ENCODE measurements around the gene ANO6.

ANO6 gene

DNA sequence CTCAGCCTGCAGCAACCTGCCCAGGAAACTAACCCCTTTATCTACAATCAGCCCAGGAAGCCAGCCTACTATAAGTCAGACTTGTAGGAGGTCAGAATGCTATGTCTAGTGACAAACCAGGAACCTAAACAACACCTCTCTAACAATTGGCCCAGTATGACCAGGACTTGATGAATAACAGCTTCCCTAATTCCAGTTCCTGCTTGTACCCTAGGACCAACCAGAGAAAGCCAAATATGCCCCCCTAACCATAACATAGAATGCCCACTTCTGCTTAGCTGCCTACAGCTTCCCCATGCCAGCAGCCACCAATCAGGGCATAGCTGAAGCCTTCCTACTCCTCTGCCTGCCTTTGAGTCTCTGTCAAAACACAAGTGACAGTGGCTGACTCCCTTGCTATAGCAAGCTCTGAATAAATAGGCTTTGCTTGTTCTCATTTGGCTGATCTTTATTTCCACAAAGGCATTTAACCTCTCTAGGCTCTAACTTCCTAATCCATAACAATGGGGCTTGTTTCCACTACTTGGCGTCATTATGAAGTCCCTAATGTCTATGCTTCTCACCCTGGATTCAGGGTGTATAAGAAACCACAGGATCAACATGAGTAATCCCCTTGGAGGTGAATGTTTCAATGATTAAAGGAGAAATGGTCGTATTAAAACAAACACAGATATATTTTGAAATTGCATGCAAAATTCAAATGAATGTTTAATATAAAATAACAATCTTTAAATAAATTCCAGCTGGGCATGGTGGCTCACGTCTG, 220.2 kb downstream of the ANO6 start:
- DNase-seq (ENCODE audit: low read depth in 2 of 2), result no peak

DNA sequence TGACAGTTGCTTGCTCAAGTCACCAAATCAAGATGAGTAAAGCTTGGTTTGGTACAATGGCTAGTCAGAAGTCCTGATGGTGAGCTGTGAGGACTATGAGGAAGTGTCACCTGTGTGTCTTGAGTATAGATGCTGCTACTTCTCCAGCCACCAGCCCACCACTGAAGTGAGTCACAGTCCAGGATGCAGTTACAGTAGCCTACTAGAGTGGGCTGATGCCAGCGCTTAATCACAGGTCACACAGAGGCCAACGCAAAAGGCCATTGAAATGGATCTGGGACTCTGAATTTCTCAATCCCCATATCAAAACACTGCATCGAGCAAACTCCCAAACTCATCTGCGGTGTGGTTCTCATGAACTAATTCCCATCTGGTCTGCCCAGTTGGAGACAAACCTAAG, 223.1 kb downstream of the ANO6 start:
- no peak for DNase-seq (ENCODE audit: low read depth in 2 of 2)

DNA sequence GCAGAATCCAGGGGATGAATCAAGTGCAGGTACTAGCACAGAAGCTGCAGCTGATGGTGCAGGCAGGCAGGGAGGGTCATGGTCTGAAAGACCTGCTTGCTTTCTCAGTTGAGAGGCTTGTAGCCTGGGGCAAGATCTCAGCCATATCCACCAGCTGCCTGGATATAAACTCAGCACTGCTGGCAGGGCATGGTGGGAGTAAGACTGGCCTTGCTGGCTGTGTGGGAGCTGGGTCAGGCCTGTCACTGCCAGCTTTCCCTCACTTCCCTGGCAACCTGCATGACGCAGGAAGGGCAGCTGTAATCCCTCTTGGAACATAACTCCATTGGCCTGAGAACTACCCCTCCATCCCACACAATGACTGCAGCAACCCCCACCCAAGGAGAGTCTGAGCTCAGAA, 230.1 kb downstream of the ANO6 start:
- no peak for DNase-seq (ENCODE audit: low read depth in 2 of 2)

GRCh38 chr12:45458238-45458637, 242.3 kb downstream of the ANO6 start:
- no peak for DNase-seq (ENCODE audit: low read depth in 2 of 2)

DNA sequence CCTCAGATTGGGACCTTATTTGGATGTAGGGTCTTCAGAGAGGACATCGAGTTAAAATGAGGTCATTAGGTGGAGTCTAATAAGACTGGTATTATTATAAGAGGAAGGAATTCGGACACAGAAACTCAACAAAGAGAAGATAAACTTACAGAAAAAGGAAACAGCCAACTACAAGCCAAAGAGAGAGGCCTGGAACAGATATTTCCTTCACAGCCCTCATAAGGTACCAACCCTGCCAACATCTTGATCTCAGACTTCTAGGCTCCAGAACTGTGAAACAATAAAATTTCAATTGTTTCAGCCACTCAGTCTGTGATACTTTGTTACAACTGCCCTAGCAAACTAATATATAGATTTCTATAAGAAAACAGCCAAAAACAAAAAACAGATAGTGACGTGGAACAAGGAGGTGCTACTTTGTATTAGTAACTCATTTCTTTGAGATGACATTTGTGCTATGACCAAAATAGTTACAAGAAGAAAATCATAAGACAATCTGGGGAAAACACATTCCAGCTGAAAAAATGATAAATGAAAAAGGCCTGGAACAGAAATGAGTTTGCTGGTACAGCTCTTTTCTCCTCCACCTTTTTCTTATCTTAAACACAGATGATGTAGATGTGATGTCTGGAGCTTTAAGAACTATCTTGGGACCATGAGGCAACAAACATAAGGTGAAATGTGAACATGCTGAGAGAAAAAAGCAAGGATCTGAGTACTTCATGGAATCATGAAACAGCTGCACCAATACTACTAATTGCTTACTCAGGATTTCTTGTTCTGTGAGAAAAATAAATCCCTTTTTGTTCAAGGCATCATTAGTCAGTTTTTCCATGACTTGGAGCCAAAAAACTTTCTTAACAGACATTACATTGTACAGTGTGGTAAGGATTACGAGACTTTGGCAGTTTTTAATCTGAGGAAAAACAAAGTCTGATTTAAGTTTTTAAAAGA, 243.2 kb downstream of the ANO6 start:
- no peak for DNase-seq (ENCODE audit: low read depth in 2 of 2)

GRCh38 chr12:45462506-45462905, 246.6 kb downstream of the ANO6 start:
- DNase-seq (ENCODE audit: low read depth in 2 of 2), result no peak

DNA sequence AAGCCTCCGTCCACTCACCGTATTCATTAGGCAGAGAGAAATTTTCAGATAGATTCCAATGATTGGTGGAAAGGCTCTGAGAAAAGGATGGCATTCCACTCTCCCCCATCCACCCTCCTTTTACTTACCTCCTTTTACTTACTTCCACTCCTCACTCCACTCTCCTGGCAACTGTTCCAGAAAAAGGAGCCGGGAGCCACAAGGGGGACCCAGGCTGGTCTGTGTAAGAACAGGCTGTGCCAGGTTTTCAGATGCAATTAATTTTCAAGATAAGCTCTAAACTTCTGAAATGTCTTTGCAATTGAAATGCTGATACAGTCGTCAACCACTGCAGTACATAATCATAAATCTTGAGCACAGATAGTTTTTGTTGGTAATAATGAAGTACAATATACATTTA, 248.8 kb downstream of the ANO6 start:
- no peak for DNase-seq (ENCODE audit: low read depth in 2 of 2)

DNA sequence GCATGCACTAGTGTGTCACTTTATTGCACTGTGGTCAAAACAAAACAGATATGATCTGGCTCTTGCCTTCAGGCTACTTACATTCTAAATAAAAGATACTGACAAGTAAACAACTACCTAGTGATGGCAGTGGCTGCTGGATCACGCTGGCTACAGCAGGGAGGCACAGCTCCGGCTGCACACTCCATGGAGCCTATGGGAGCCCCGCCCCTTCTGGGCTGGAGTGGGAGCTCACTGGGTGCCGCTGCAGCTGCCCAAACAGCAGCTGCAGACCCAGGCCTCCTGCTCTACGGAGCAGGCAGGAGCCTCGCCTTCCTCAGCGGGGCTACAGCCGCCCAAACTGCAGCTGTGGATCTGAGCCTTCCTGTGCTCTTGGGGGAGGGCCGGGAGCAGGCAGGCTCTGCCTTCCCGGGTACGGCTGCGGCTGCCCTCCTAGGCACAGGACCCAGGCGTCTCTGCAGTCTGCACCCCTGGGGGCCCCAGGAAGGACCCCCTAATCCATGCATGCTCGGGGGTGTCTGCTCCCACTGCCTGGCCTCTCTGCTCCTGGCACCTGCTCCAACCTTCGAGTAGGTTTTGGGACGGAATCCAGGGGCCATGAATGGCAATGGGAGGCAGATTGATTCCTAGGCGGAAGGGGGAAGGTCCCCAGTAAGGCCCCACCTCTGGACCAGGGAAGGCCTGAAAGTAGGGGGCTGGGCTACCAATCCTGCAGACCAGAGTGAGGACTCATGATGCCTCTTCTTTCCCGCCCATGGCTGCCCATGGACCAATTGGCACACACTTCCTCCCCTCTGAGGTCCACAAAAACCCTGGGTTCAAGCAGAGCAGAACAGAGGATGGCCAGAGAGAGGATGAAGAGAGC, 253.1 kb downstream of the ANO6 start:
- DNase-seq (ENCODE audit: low read depth in 2 of 2), result no peak

DNA sequence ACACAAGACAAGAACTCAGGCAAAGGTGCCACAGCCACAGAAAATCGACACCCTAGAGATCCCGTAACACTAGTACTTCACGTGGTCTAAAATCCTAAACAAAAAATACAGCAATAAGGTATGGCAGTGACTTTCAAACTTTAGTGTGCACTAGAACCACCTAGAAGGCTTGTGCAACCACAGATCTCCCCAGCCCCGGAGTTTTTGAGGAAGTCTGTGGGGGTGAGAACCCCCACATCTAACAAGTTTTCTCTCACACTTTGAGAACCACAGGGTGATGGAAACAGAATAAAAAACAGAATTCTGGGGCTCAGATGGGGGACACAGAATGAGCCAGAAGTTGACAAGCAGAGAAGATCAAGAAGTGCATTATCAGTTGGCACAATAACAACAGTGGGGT, 254.0 kb downstream of the ANO6 start:
- DNase-seq (ENCODE audit: low read depth in 2 of 2), result no peak

- no peak for DNase-seq (ENCODE audit: low read depth in 2 of 2)
These were observed 257.7 kb downstream of the ANO6 start for GRCh38 chr12:45473636-45474035.

GRCh38 chr12:45475594-45475993, 259.7 kb downstream of the ANO6 start:
- DNase-seq (ENCODE audit: low read depth in 2 of 2), result no peak

- DNase-seq (ENCODE audit: low read depth in 2 of 2), result peak in 1 of 2 experiments; percentile 1
These were observed 261.6 kb downstream of the ANO6 start for GRCh38 chr12:45477526-45477925.

DNA sequence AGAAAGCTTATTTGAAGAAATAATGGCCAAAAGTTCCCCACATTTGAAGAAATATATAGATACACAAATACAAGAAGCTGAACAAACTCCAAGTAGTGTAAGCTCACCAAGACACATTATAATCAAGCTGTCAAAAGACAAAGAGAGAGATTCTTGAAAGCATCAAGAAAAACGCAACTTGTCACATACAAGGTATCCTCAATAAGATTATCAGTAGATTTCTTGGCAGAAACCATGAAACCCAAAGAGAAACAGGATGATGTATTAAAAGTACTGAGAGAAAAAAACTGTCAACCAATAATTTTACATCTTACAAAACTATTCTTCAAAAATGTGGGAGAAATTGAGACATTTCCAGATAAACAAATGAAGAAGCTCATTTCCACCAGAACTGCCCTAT, 263.0 kb downstream of the ANO6 start:
- no peak for DNase-seq (ENCODE audit: low read depth in 2 of 2)

DNA sequence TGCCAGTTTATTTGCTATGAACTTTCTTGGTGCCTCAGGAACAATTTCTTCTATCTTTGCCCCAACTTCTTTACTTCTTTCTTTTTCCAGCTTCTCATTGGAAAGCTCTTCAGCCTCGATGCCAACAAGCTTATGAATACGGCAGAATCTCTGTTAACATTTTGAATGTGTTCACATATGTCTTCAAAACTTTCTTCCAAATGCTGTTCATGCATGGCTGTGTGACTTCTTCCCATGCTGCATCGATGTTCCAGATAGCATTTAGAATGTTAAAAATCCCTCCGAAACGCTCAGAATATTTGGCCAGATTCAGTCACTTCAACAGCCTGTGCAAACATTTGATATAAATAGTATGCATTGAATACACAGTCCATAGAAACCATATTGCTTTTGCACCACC, 265.9 kb downstream of the ANO6 start:
- no peak for DNase-seq (ENCODE audit: low read depth in 2 of 2)

DNA sequence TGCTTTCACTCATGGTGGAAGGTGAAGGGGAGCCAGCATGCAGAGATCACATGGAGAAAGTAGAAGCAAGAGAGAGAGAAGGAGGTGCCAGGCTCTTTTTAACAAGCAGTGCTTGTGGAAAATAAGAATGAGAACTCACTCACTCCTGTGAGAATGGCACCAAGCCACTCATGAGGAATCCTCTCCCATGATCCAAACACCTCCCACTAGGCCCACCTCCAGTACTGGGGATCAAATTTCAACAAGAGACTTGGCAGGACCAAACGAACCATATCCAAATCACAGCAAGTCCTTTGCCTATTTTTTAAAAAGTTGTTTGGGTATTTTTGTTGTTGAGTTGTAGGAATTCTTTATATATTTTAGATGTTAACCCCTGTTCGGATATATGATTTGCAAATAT, 267.7 kb downstream of the ANO6 start:
- DNase-seq (ENCODE audit: low read depth in 2 of 2), result no peak
